ENCODE data around the gene GNG14.

DNA sequence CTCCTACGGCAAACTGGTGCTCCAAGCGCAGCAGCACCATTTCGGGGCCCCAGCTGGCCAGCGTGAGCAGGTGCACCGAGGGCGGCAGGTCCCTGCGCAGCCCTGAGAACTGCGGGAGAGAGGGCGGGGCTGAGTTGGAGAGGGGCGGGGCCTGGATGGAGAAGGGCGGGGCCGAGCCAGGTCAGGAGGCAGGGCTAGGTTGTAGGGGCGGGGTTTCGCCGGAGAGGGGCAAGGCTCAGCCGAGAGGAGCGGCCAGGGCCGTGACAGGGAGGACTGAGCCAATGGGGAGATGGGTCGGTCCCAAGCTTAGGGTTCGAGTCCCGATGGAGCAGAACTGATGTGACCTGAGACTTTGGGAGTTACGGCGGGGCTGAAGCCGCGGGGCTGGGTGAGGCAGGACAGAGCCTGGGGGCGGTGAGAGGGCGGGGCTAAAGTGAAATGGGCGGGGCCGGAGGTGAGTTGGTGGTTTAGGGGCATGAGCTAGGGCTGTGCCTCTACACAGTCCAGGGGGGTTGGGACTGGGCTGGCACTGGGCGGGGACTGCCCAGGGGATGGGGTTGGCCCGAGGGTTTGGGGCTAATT lies 40.2 kb upstream of the GNG14 start:
- TF ChIP-seq POLR2AphosphoS5 (IDR thresholded peaks at IDR 0.05; ENCODE audit: low read depth, low read length) = no peak
- TF ChIP-seq TAF1 (IDR thresholded peaks at IDR 0.05; ENCODE audit: borderline replicate concordance, insufficient read depth, low read length) = no peak
- no peak for TF ChIP-seq SIN3A (IDR thresholded peaks at IDR 0.05; ENCODE audit: borderline replicate concordance, insufficient read depth, low read length)
- no peak for TF ChIP-seq FOXP2 (optimal IDR thresholded peaks at IDR 0.05; ENCODE audit: borderline replicate concordance, extremely low read depth, extremely low read length, insufficient read depth)
- TF ChIP-seq, protein P1, sequence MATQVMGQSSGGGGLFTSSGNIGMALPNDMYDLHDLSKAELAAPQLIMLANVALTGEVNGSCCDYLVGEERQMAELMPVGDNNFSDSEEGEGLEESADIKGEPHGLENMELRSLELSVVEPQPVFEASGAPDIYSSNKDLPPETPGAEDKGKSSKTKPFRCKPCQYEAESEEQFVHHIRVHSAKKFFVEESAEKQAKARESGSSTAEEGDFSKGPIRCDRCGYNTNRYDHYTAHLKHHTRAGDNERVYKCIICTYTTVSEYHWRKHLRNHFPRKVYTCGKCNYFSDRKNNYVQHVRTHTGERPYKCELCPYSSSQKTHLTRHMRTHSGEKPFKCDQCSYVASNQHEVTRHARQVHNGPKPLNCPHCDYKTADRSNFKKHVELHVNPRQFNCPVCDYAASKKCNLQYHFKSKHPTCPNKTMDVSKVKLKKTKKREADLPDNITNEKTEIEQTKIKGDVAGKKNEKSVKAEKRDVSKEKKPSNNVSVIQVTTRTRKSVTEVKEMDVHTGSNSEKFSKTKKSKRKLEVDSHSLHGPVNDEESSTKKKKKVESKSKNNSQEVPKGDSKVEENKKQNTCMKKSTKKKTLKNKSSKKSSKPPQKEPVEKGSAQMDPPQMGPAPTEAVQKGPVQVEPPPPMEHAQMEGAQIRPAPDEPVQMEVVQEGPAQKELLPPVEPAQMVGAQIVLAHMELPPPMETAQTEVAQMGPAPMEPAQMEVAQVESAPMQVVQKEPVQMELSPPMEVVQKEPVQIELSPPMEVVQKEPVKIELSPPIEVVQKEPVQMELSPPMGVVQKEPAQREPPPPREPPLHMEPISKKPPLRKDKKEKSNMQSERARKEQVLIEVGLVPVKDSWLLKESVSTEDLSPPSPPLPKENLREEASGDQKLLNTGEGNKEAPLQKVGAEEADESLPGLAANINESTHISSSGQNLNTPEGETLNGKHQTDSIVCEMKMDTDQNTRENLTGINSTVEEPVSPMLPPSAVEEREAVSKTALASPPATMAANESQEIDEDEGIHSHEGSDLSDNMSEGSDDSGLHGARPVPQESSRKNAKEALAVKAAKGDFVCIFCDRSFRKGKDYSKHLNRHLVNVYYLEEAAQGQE (IDR thresholded peaks at IDR 0.05; ENCODE audit: insufficient read depth in 1 of 2, low read depth in 2 of 2, low read length in 2 of 2) = no peak

Measured in PFSK-1 (cell line).